Activated CD4-positive, alpha-beta T cell treated with anti-CD3 and anti-CD28 coated beads, Interleukin-2, amount 50 U/mL, for 16 hours (primary cell): Measurements from ENCODE around the gene IFNAR2.

Experiments used
- DNase-seq: peaks from one replicate; pipeline ENCODE4 v3.0.0-alpha.2; 2020

The IFNAR2 gene

GRCh38 chr21:33270986-33271385 is 41.2 kb downstream of the IFNAR2 start:
- no peak for DNase-seq

GRCh38 chr21:33273044-33273443 is 43.3 kb downstream of the IFNAR2 start:
- DNase-seq = no peak

GRCh38 chr21:33278721-33279120 is 49.0 kb downstream of the IFNAR2 start:
- DNase-seq = no peak

- DNase-seq = no peak
Observed at GRCh38 chr21:33279330-33279820, 49.6 kb downstream of the IFNAR2 start.
